Measurements from ENCODE around the gene LCA5. TPM values are rescaled to one million over a fixed set of nuclear protein-coding genes. Genes with fewer than 3 reads are reported as not detected.

Gene LCA5
- total and polyA plus RNA-seq, 7 donors: 0.23 to 10.7 (median 5.0) TPM

GRCh38 chr6:79574174-79574573 lies 36.9 kb upstream of the LCA5 start:
- no peak overlapping the region for H3K4me3 ChIP-seq
- WGBS, 2 donors: 96 to 98% methylated on average over 1 of the region's 1 CpG
- intact Hi-C loops (cut with DNase I): loop anchor here (5.0 kb wide), 1 partner anchor 138 kb away; no protein-coding TSS in a partner anchor

DNA sequence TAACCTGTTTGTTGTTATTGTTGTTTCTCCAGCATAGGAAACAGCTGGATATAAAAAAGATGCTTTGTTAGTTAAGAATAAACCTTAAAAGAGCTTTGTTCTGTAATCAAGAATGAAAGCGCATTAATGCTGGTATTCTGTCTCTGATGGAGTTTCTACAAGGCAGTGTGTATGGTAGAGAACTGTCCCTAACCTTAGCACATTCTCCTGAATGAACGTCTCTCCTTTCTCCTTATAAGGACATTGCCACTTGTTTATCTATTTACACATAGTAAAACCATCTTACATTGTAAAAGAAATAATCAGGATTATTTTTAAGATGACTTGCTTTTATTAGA lies 33.8 kb upstream of the LCA5 start:
- Histone ChIP-seq H3K27me3 (no peaks in the 10 kb centered on the region), H3K4me1 (peaks cover 0 to 15% (median 8%) of the 10 kb centered on the region in 4 donors), H3K27ac (peak overlapping the region in 1 of 4 donors; percentile 6), H3K36me3 (no peaks in the 10 kb centered on the region), H3K4me3 (peak overlapping the region in 3 of 4 donors; percentile 30 to 36 (median 35)), H3K9me3 (no peaks in the 10 kb centered on the region)
- no peak for DNase-seq
- TF ChIP-seq POLR2A (IDR thresholded peaks at IDR 0.05): no peak
- TF ChIP-seq EP300 (IDR thresholded peaks at IDR 0.05): no peak
- no peak for TF ChIP-seq POLR2AphosphoS5 (IDR thresholded peaks at IDR 0.05)
- TF ChIP-seq CTCF (IDR thresholded peaks at IDR 0.05): no peak
- intact Hi-C loops (cut with DNase I): loop anchor here (5.0 kb wide), 1 partner anchor 141 kb away; no protein-coding TSS in a partner anchor
- 9 to 46% methylated on average over 2 of the region's 2 CpGs for WGBS, 2 donors

More at GRCh38 chr6:79574174-79574573, 36.9 kb upstream of the LCA5 start:
- TF ChIP-seq CTCF (IDR thresholded peaks at IDR 0.05) (no peak), EP300 (IDR thresholded peaks at IDR 0.05) (no peak), POLR2A (IDR thresholded peaks at IDR 0.05) (no peak), POLR2AphosphoS5 (IDR thresholded peaks at IDR 0.05) (no peak)
- Histone ChIP-seq H3K36me3 (no peaks in the 10 kb centered on the region), H3K27ac (no peak overlapping the region), H3K27me3 (no peaks in the 10 kb centered on the region), H3K9me3 (no peaks in the 10 kb centered on the region), H3K4me1 (peaks cover 0 to 15% (median 8%) of the 10 kb centered on the region in 4 donors)
- no peak for DNase-seq

GRCh38 chr6:79570129-79571029 lies 33.1 kb upstream of the LCA5 start:
- Histone ChIP-seq H3K4me1 (peaks cover 0 to 15% (median 8%) of the 10 kb centered on the region in 4 donors), H3K36me3 (no peaks in the 10 kb centered on the region), H3K4me3 (peak overlapping the region in 3 of 4 donors; percentile 30 to 36 (median 35)), H3K27me3 (no peaks in the 10 kb centered on the region), H3K9me3 (no peaks in the 10 kb centered on the region), H3K27ac (peak overlapping the region in 1 of 4 donors; percentile 6)
- WGBS, 2 donors: 7 to 27% methylated on average over 3 of the region's 3 CpGs
- TF ChIP-seq CTCF (IDR thresholded peaks at IDR 0.05): peak; percentile 7 to 60 (median 55)
- TF ChIP-seq POLR2AphosphoS5 (IDR thresholded peaks at IDR 0.05): no peak
- intact Hi-C loops (cut with DNase I): loop anchor here (5.0 kb wide), 1 partner anchor 142 kb away; no protein-coding TSS in a partner anchor
- DNase-seq: no peak

GRCh38 chr6:79568996-79569395 lies 31.8 kb upstream of the LCA5 start:
- intact Hi-C loops (cut with DNase I): no loop called here
- Histone ChIP-seq H3K36me3 (no peaks in the 10 kb centered on the region), H3K4me1 (peaks cover 0 to 15% (median 8%) of the 10 kb centered on the region in 4 donors), H3K4me3 (no peak overlapping the region), H3K27ac (no peak overlapping the region), H3K9me3 (no peaks in the 10 kb centered on the region), H3K27me3 (no peaks in the 10 kb centered on the region)
- DNase-seq: no peak
- TF ChIP-seq EP300 (IDR thresholded peaks at IDR 0.05): no peak
- TF ChIP-seq CTCF (IDR thresholded peaks at IDR 0.05): no peak
- TF ChIP-seq POLR2AphosphoS5 (IDR thresholded peaks at IDR 0.05): no peak
- no peak for TF ChIP-seq POLR2A (IDR thresholded peaks at IDR 0.05)
- WGBS, 2 donors: 34 to 80% methylated on average over 2 of the region's 2 CpGs
